Measurements from ENCODE around the gene ITGAD.

GRCh38 chr16:31373235-31373634, 19.9 kb upstream of the ITGAD start:
- TF ChIP-seq, protein P1, sequence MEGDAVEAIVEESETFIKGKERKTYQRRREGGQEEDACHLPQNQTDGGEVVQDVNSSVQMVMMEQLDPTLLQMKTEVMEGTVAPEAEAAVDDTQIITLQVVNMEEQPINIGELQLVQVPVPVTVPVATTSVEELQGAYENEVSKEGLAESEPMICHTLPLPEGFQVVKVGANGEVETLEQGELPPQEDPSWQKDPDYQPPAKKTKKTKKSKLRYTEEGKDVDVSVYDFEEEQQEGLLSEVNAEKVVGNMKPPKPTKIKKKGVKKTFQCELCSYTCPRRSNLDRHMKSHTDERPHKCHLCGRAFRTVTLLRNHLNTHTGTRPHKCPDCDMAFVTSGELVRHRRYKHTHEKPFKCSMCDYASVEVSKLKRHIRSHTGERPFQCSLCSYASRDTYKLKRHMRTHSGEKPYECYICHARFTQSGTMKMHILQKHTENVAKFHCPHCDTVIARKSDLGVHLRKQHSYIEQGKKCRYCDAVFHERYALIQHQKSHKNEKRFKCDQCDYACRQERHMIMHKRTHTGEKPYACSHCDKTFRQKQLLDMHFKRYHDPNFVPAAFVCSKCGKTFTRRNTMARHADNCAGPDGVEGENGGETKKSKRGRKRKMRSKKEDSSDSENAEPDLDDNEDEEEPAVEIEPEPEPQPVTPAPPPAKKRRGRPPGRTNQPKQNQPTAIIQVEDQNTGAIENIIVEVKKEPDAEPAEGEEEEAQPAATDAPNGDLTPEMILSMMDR (IDR thresholded peaks at IDR 0.05): no peak
- TF ChIP-seq POLR2A (IDR thresholded peaks at IDR 0.05): no peak

Data from esophagus squamous epithelium (tissue), 4 donors.